ENCODE results near the gene LYPD6B.

The LYPD6B gene

GRCh38 chr2:149129433-149129832 lies 90.9 kb downstream of the LYPD6B start:
- peak; percentile 65 for DNase-seq

GRCh38 chr2:149132339-149132738 lies 93.8 kb downstream of the LYPD6B start:
- DNase-seq, result peak; percentile 21

DNA sequence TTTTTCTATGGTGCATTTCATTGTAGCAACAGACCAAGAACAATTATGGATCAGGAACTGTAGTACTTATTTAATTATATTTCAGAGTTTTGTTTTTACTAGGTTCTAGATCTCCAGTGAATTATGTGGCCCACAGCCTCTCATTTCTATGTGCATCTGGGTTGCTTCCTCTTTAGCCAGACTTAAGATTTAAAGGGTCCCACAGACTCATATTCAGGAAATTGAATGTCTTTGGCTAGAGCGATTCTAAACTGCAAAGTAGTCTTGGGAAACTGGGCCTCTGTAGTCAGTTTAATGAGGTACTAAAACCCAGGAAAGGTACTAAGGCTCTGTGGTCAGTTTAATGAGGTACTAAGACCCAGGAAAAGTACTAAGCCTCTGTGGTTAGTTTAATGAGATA lies 94.4 kb downstream of the LYPD6B start:
- DNase-seq, result peak; percentile 85

DNA sequence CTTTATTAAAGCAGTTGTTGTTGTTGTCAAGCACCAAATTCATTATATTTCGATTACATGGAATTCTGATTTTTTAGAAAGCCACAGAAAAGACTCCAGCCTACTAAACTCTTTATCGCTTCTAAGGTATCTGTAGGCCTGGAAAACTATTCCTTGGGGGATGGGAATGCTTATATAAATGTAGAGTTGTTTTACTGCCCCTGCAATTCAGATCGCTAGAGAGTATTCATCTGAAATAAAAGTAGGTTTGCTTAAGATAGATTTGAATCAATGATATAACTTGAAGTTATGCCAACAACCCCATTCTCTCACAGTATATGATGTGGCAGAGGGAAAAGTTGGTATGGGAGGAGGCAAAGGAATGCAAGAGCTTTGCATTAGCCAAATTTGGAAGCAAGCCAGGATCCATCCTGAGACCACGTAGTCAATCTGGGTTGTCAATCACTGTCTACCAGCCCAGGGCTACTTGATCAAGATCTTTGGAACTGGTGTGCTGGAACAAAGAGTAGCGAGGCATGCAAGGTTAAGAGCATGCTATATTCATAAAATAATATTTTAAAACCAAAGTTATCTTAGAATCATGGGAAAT lies 95.9 kb downstream of the LYPD6B start:
- no peak for DNase-seq

- no peak for DNase-seq
Observed at GRCh38 chr2:149136111-149136510, 97.6 kb downstream of the LYPD6B start.

- no peak for DNase-seq
Observed at GRCh38 chr2:149141046-149141445, 102.5 kb downstream of the LYPD6B start.

DNA sequence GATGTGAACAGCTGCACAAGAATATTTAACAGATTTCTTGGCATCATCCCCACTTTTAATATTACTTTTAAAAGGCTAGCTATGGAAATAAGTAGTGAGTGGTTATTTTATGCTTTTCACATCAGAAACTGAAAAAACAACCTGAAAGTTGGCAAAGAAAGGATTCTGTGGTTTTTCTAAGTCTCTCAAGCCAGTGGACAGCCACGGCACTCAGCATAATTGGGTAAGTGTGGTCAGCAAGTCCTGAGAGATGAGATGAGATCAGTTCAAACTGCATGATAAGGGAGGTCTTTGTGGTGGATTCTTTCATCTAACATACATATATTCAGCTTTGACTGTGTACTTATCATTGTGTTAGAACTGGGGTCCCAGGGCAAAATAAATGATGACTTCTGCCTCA lies 105.2 kb downstream of the LYPD6B start:
- DNase-seq, result peak; percentile 46

DNA sequence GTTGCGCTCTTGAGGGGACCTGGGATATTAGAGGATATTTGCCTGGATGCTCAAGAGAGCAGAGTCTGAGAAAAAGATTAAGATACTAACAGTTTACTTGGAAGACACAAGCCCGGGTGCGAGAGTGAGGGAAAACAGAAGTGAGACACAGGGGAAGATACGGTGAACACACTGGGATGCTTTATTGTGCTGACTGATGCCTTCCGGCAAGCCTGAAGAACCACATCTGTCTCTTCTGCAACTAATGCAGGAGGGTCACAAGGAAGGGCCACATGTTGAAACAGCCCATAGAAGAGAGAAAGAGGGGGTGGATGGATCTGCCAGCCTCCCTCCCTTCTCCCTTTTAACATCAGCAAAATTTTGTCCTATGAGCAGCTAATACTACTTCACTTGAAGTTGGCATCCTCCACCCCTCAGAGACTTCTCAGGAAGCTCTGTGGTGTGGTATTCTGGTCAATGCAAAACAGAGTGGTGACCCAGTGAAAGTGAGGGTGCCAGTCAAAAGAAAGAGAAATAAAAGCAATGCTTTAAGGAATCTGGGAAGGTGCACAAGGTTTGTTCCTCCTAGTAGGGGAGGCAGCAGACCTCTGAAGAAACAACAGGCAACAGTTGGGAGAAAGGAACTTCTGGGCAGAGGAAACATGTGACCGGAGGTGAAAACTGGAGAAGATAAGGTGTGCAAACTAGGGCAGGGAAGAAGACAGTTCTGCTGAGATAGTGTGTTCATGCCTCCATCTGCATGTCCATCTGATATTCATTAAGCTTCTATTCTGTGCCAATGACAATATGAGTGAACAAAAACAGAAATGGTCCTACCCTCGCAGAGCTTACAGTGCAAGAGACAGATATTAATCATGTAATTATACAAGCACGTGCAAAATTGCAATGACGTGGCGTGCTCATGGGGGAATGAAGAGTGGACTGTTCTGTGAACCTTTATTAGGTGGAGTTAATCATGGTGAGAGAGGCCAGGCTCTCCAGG lies 107.1 kb downstream of the LYPD6B start:
- DNase-seq, result no peak

GRCh38 chr2:149146876-149147275 lies 108.4 kb downstream of the LYPD6B start:
- no peak for DNase-seq

GRCh38 chr2:149148194-149149006 lies 109.9 kb downstream of the LYPD6B start:
- no peak for DNase-seq

DNA sequence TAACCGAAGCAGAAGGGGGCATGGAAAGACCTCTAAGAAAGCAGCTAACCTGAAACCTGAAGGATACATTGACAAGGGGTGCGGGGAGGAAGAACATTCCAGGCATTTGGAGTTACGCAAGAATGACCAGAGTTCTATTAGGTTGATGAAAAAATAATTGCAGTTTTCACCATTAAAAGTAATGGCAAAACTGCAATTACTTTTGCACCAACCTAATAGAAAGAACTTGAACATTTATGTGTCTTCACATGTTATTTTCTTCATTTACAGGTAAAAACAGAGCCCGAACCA lies 110.5 kb downstream of the LYPD6B start:
- DNase-seq, result no peak

DNA sequence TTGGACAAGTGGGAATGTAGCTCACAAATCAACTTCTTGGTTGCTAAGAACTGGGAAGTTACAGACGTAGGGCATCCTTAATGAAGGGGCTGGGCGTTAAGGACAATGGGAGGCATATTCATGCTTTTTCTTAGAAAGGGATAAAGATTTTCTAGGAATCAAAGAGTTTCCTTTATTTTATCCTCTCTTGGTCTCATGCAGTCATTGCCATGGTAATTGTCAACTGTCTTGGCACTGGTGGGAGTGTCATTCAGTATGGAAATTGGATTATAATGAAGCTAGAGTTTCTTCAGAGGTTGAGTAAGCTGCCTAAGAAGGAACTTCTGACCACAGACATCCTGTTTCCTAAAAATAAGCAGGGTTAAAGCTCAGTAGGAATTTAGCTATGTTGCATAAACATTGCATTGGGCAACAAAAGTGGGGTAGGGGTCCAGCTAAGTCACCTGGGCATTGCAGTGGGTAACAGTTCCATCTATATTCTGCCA lies 114.0 kb downstream of the LYPD6B start:
- DNase-seq, result peak; percentile 98

GRCh38 chr2:149155196-149155969 lies 116.9 kb downstream of the LYPD6B start:
- DNase-seq, result peak; percentile 83

- no peak for DNase-seq
Observed at GRCh38 chr2:149155988-149156387, 117.5 kb downstream of the LYPD6B start.

GRCh38 chr2:149156971-149157740 lies 118.7 kb downstream of the LYPD6B start:
- DNase-seq, result no peak

DNA sequence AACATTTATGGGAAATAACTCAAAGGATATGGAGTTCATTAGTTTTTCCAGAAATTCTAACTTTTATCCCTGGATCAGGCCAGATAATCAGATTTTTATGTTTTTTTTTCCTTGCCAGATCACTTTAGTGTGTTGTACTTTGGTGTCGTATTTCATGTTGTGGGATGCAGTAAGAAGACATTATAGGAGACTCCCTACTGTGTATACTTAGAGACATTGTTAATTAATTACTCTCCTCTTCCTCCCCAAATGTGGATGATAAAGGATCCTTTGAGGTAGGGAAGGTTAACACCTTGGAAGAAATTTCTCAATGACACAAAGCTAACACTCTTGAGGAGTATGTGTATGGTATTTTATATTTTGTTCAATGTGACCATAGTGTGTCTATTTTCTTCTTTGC lies 120.5 kb downstream of the LYPD6B start:
- no peak for DNase-seq

GRCh38 chr2:149160195-149160594 lies 121.7 kb downstream of the LYPD6B start:
- no peak for DNase-seq

DNA sequence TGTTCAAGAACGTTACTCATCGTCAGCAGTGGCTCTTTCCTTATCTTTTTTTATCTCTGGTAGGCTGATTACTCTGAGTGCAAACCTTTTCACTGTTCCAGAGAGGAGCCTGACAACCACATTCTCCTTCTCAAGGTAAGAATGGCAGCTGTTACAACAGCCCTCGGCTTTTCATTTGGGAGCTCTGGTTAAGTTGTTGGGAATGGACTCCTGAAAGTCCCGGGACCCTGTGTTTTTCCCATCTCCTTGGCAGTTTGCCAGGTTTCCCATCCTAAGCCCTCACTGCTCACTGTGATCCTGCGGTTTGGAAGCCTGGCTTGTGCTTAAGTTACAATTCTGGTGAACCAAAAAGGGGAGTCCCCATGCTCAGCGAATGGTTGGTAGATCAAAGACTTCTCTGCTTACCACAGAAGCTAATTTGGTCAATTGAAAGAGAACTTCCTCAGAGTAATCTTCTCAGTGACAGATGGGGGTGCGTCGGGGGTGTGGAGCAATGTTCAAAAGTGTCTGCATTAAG lies 122.3 kb downstream of the LYPD6B start:
- DNase-seq, result peak; percentile 95

- peak; percentile 78 for DNase-seq
Observed at GRCh38 chr2:149161481-149162225, 123.2 kb downstream of the LYPD6B start.

DNA sequence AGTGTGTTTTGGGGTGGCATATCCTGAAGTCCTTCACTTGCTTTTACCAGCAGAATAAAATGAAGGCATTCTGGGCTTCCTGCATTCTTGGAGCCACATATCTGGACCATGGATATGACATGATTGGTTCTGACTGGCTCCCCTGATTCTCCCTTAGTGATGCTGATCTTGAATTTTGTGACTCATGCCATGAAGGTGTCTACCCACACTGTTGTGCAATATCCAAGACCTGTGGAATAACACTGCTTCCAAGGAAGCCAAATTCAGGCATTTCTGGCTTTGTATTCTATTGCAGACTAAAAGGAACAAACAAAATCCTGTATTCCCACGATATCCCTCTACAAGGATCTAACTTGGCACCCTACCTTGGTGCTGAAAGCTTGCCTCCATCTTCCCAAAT lies 125.8 kb downstream of the LYPD6B start:
- no peak for DNase-seq

DNA sequence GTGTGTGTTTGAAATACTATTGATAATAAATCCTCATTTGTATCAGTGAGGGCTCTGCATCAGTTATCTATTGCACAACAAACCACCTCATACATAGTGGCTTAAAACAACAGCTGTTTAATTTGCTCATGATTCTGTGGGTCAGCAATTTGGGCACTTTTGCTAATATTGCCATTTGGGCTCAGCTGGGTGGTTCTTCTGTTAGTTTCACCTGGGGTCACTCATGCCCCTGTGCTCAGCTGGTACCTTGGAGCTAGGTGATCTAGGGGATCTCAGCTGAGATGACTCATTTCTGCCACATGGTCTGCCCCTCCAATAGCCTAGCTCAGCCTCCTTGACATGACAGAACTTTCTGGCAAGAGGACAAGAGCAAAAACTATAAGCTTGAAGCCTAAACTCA lies 126.3 kb downstream of the LYPD6B start:
- DNase-seq, result no peak
